HepG2 (cell line): ENCODE results near the gene NLRP12. TPM values are rescaled to one million over a fixed set of nuclear protein-coding genes. Genes with fewer than 3 reads are reported as not detected.
A peak's percentile ranks its signal among the peaks of the same experiment; 100 is the strongest.

Experiments used
- ATAC-seq: fragments of 200-7000 bp; cut with Tn5 transposase; 3 replicates; pipeline ENCODE4 v1.9.1; 2020; ENCODE audit warnings: mild to moderate bottlenecking, moderate library complexity
- BruUV-seq: library from RNA; stranded (reverse); fragments of 400-500 nt; replicated peaks from 2 replicates; lab custom pipeline; 2021; lab: Mats Ljungman, UMichigan
- CTCF ChIA-PET: fragments of 300-600 bp; formaldehyde crosslinking; extraction: SDS; loops from one replicate; lab custom pipeline; 2021; ENCODE audit warnings: low total read pairs, inconsistent platforms, low intra/inter-chr PET ratio; lab: Yijun Ruan, JAX
- POLR2A ChIA-PET: fragments of 350-600 bp; sonication (Branson Sonifier 250); formaldehyde crosslinking; loops from one replicate; lab custom pipeline; 2020; ENCODE audit warnings: antibody characterized with exemption, inconsistent platforms; lab: Yijun Ruan, JAX
- DNase-seq: peaks from one replicate; pipeline ENCODE4 v3.0.0-alpha.2; 2015; ENCODE audit warnings: low spot score
- FAIRE-seq: peaks from 3 replicates; lab custom pipeline; 2011; peaks lifted over from hg19 to GRCh38; lab: Jason Lieb, UNC
- H2AFZ ChIP-seq: one replicate; pipeline ENCODE4 v1.6.1; 2011; ENCODE audit warnings: low read length, inconsistent platforms
- H3K27ac ChIP-seq: fragments of 300-600 bp; 3 replicates; pipeline ENCODE4 v1.8.0; 2011; ENCODE audit warnings: mixed run types, mild to moderate bottlenecking, mixed read lengths, low read length, inconsistent platforms; ENCODE audit not compliant: insufficient read depth; ENCODE audit errors: extremely low read length
- H3K27me3 ChIP-seq, 2 experiments: fragments of 200-600 bp in 1 of 2; 2 replicates in 1 of 2; 3 replicates in 1 of 2; pipeline versions ENCODE4 v1.6.0 to v1.8.0; 2011; ENCODE audit warnings: low read length in 2 of 2, mild to moderate bottlenecking in 2 of 2, moderate library complexity in 2 of 2, inconsistent platforms in 1 of 2; ENCODE audit not compliant: insufficient read depth in 2 of 2, control insufficient read depth in 1 of 2
- H3K36me3 ChIP-seq, 2 experiments: fragments of 200-600 bp in 1 of 2; replicated peaks in 1 of 2; 2 replicates in 1 of 2; 3 replicates in 1 of 2; pipeline versions ENCODE4 v1.5.1 to v1.8.0; 2011; ENCODE audit warnings: low read length in 2 of 2, inconsistent platforms in 1 of 2; ENCODE audit not compliant: insufficient read depth in 2 of 2, control insufficient read depth in 1 of 2
- H3K4me1 ChIP-seq: 2 replicates; pipeline ENCODE4 v1.5.1; 2012; ENCODE audit warnings: low read length, inconsistent platforms; ENCODE audit not compliant: insufficient read depth
- H3K4me2 ChIP-seq: 2 replicates; pipeline ENCODE4 v1.6.0; 2011; ENCODE audit warnings: low read depth, low read length, inconsistent platforms
- H3K4me3 ChIP-seq, 3 experiments: fragments of 200-600 bp in 1 of 3; sonication (generic), shearing (Covaris generic) in 1 of 3; replicated peaks in 1 of 3; 2 replicates each; pipeline ENCODE4 v1.5.1; 2011 to 2016; ENCODE audit warnings: low read length in 3 of 3, inconsistent platforms in 2 of 3, low read depth in 2 of 3, mild to moderate bottlenecking in 2 of 3, control low read depth in 1 of 3, mixed read lengths in 1 of 3; ENCODE audit not compliant: insufficient read depth in 1 of 3
- H3K79me2 ChIP-seq: one replicate; pipeline ENCODE4 v1.6.1; 2011; ENCODE audit warnings: low read length, inconsistent platforms; ENCODE audit not compliant: insufficient read depth
- H3K9ac ChIP-seq: 2 replicates; pipeline ENCODE4 v1.6.0; 2011; ENCODE audit warnings: mild to moderate bottlenecking, low read depth, low read length, inconsistent platforms; ENCODE audit not compliant: insufficient read depth
- H3K9me3 ChIP-seq: 2 replicates; pipeline ENCODE4 v1.5.1; 2012; ENCODE audit warnings: mild to moderate bottlenecking, low read length
- H4K20me1 ChIP-seq: 2 replicates; pipeline ENCODE4 v1.6.0; 2011; ENCODE audit warnings: inconsistent platforms, mild to moderate bottlenecking, low read length, moderate library complexity; ENCODE audit not compliant: insufficient read depth
- BCL6 ChIP-seq: IDR thresholded peaks from 2 replicates; pipeline ENCODE4 v1.6.1; 2016; ENCODE audit warnings: missing genetic modification reagents, missing compliant biosample characterization
- EP300 ChIP-seq, 3 experiments: sonication (generic) in 1 of 3; formaldehyde crosslinking in 1 of 3; IDR thresholded peaks; 2 replicates each; pipeline versions ENCODE4 v1.5.1 to v1.6.1; 2011 to 2020; ENCODE audit warnings: low read depth in 2 of 3, low read length in 2 of 3, borderline replicate concordance in 1 of 3, improper control_type of control experiment in 1 of 3, mild to moderate bottlenecking in 1 of 3, missing genetic modification reagents in 1 of 3, moderate library complexity in 1 of 3
- FOSL1 ChIP-seq: sonication (generic); formaldehyde crosslinking; IDR thresholded peaks from 2 replicates; pipeline ENCODE4 v1.9.0; 2021; ENCODE audit warnings: missing genetic modification reagents, borderline replicate concordance
- GATAD2A ChIP-seq: IDR thresholded peaks from 2 replicates; pipeline ENCODE4 v1.6.1; 2016
- HDAC1 ChIP-seq: sonication (generic); formaldehyde crosslinking; IDR thresholded peaks from 2 replicates; pipeline ENCODE4 v1.5.1; 2020; ENCODE audit warnings: mild to moderate bottlenecking, missing genetic modification reagents
- HOXA5 ChIP-seq: sonication (generic); formaldehyde crosslinking; IDR thresholded peaks from 2 replicates; pipeline ENCODE4 v1.4.0; 2020; ENCODE audit warnings: missing genetic modification reagents
- KDM5B ChIP-seq: sonication (generic); formaldehyde crosslinking; IDR thresholded peaks from 2 replicates; pipeline ENCODE4 v1.4.0; 2020; ENCODE audit warnings: missing genetic modification reagents, mild to moderate bottlenecking, borderline replicate concordance
- NFKB2 ChIP-seq: sonication (generic); formaldehyde crosslinking; IDR thresholded peaks from 2 replicates; pipeline ENCODE4 v1.4.0; 2020; ENCODE audit warnings: missing genetic modification reagents, borderline replicate concordance
- NR2F2 ChIP-seq: IDR thresholded peaks from 2 replicates; pipeline ENCODE4 v1.6.1; 2012; ENCODE audit warnings: low read depth, inconsistent platforms, borderline replicate concordance
- PHB2 ChIP-seq: fragments of 450-650 bp; IDR thresholded peaks from 2 replicates; pipeline ENCODE4 v1.6.1; 2018; ENCODE audit not compliant: partially characterized antibody
- SIN3A ChIP-seq: IDR thresholded peaks from 2 replicates; pipeline ENCODE4 v1.6.1; 2011; ENCODE audit warnings: low read depth, mild to moderate bottlenecking, control low read depth, low read length, borderline replicate concordance
- SKI ChIP-seq: fragments of 450-650 bp; IDR thresholded peaks from one replicate; pipeline ENCODE4 v1.6.1; 2018; ENCODE audit warnings: mild to moderate bottlenecking; ENCODE audit not compliant: partially characterized antibody
- SOX13 ChIP-seq, 3 experiments: fragments of 450-650 bp in 1 of 3; sonication (generic) in 1 of 3; formaldehyde crosslinking in 1 of 3; IDR thresholded peaks in 2 of 3; conservative IDR thresholded peaks in 1 of 3; 2 replicates each; pipeline versions ENCODE4 v1.5.0 to v1.6.1; 2016 to 2020; ENCODE audit warnings: antibody characterized with exemption in 1 of 3, mild to moderate bottlenecking in 1 of 3, missing compliant biosample characterization in 1 of 3, missing genetic modification reagents in 1 of 3, moderate library complexity in 1 of 3
- SRF ChIP-seq: IDR thresholded peaks from 2 replicates; pipeline ENCODE4 v1.6.1; 2011; ENCODE audit warnings: mild to moderate bottlenecking, low read depth, low read length, moderate library complexity
- SRY ChIP-seq: sonication (generic); formaldehyde crosslinking; IDR thresholded peaks from 2 replicates; pipeline ENCODE4 v1.8.0; 2022; ENCODE audit warnings: mild to moderate bottlenecking, missing genetic modification reagents
- TEAD3 ChIP-seq: optimal IDR thresholded peaks from 2 replicates; pipeline ENCODE3; 2016; ENCODE audit warnings: borderline replicate concordance
- ZKSCAN1 ChIP-seq: fragments of 150-350 bp; IDR thresholded peaks from 2 replicates; pipeline ENCODE4 v1.6.1; 2014; ENCODE audit warnings: low read length
- ZNF329 ChIP-seq: sonication (generic); formaldehyde crosslinking; IDR thresholded peaks from 2 replicates; pipeline ENCODE4 v1.9.0; 2021; ENCODE audit warnings: low read depth, mild to moderate bottlenecking, missing genetic modification reagents
- ZNF441 ChIP-seq: sonication (generic); formaldehyde crosslinking; IDR thresholded peaks from 2 replicates; pipeline ENCODE4 v1.7.0; 2021; ENCODE audit warnings: missing genetic modification reagents, borderline replicate concordance
- ZNF468 ChIP-seq: sonication (generic); formaldehyde crosslinking; IDR thresholded peaks from 2 replicates; pipeline ENCODE4 v1.8.0; 2022; ENCODE audit warnings: mild to moderate bottlenecking, moderate library complexity, missing genetic modification reagents
- ZNF549 ChIP-seq: sonication (generic); formaldehyde crosslinking; IDR thresholded peaks from 2 replicates; pipeline ENCODE4 v1.5.0; 2020; ENCODE audit warnings: missing genetic modification reagents
- ZNF605 ChIP-seq: sonication (generic); formaldehyde crosslinking; IDR thresholded peaks from 2 replicates; pipeline ENCODE4 v1.8.0; 2022; ENCODE audit warnings: mild to moderate bottlenecking, missing genetic modification reagents
- ZSCAN12 ChIP-seq: sonication (generic); formaldehyde crosslinking; IDR thresholded peaks from 2 replicates; pipeline ENCODE4 v1.9.0; 2021; ENCODE audit warnings: mild to moderate bottlenecking, missing genetic modification reagents
- WGBS: methylation state at CpG from one replicate; pipeline ENCODE4 v1.1.6; 2017; ENCODE audit warnings: low lambda C conversion rate; 5-methylcytosine and 5-hydroxymethylcytosine counted together
- in situ Hi-C: cut with HindIII; loops from 2 replicates; pipeline ENCODE4 v1.10.0; 2017; ENCODE audit warnings: low pct_unique_long_range_greater_than_20kb; ENCODE audit not compliant: extremely low pct_ligation_motif_present
- intact Hi-C: fragments of 100-400 bp; cut with micrococcal nuclease; formaldehyde crosslinking; loops from one replicate; pipeline ENCODE4 v1.10.0; 2022; ENCODE audit not compliant: unreplicated experiment
- polyA plus RNA-seq, 8 experiments: library from polyadenylated mRNA; depleted of rRNA in 3 of 8; stranded (reverse) in 7 of 8; unstranded in 1 of 8; fragments of >200 nt; fragmentation: Illumina TruSeq in 4 of 8; extraction: Trizol in 4 of 8; gene quantifications; 2 replicates each; pipeline versions ENCODE4 v1.2.1 to v1.2.3, GENCODE V29; 2011 to 2016; ENCODE audit warnings: low read depth in 4 of 8, missing spikeins in 1 of 8, mixed read lengths in 1 of 8; ENCODE audit not compliant: insufficient read depth in 1 of 8
- total RNA-seq, 5 experiments: library from RNA; depleted of rRNA; stranded (reverse); fragments of >200 nt; fragmentation: Illumina TruSeq; extraction: Trizol; gene quantifications; 2 replicates each; pipeline ENCODE4 v1.2.3, GENCODE V29; 2016; ENCODE audit warnings: low read depth in 1 of 5
- TF ChIP-seq, protein P1 (sequence below): sonication (generic); formaldehyde crosslinking; IDR thresholded peaks from 2 replicates; pipeline ENCODE4 v1.4.0; 2020; ENCODE audit warnings: missing genetic modification reagents

Gene NLRP12
- total and polyA plus RNA-seq, 2 of the 13 experiments (the other 11 are each of a cell fraction or from before 2014, with no cell fraction given): 0.15 to 0.20 TPM

DNA sequence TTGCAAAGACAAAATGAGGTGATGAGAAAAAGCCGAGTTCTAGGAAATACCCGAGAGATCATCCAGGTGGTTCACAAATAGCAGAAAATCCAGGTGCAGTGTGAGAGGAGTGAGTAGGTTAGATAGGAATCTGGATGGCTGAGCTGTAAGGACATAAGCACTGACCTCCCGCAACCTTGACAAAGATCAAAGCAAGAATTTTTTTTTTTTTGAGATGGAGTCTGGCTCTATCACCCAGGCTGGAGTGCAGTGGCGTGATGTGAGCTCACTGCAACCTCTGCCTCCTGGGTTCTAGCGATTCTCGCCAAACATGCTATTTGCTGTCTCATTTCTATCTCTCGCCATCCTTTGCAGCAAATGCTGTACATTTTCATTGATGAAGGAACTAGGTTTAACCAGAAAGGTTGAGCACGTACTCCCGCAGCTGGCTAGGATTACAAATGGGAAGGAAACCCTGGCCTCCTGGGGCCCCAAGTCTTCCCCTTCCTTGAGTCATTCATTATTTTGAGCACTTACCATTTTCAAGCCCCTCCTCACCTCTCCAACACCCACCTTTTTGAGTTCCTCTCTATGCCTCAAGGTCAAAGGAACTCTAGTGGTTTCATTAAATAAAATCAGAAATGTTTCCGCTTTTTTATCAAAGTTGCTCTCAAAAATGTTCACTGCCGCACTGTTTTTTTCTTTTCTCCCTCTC lies 38.8 kb downstream of the NLRP12 start:
- H3K4me3 ChIP-seq: no peak overlapping the region
- H3K9me3 ChIP-seq: no peaks in the 10 kb centered on the region
- ChIA-PET CTCF (no interaction called here), POLR2A (interaction anchor here (0.7 kb wide), 1 partner anchor 313 kb away, joined by 4 read pairs; no protein-coding TSS in a partner anchor)
- no peak overlapping the region for H3K27ac ChIP-seq
- no peak overlapping the region for H3K9ac ChIP-seq
- H4K20me1 ChIP-seq: no peaks in the 10 kb centered on the region
- peak overlapping the region; percentile 44 for H3K4me2 ChIP-seq
- FAIRE-seq: no peak
- ATAC-seq: peak; percentile 78
- H3K4me1 ChIP-seq: peaks cover 21% of the 10 kb centered on the region
- no peak overlapping the region for H2AFZ ChIP-seq
- intact Hi-C loops: no loop called here
- DNase-seq: peak; percentile 80
- in situ Hi-C loops: no loop called here
- no peaks in the 10 kb centered on the region for H3K79me2 ChIP-seq
- no peaks in the 10 kb centered on the region for H3K36me3 ChIP-seq
- no peaks in the 10 kb centered on the region for H3K27me3 ChIP-seq
- no TSS peak for BruUV-seq
- 25% methylated on average over 11 of the region's 11 CpGs for WGBS
- TF ChIP-seq ZNF605 (no peak), NFKB2 (CRISPR knock-in tag) (no peak), EP300 (IDR thresholded peaks at IDR 0.05; ENCODE audit: low read depth in 2 of 2, low read length in 2 of 2) (peak in 1 of 2 experiments; percentile 33; a peak in 1 of 4 replicates), EP300 (CRISPR knock-in tag; IDR thresholded peaks at IDR 0.05; ENCODE audit: borderline replicate concordance) (no peak), NR2F2 (peak; percentile 60; the same call in 1 of the 2 replicates), TEAD3 (CRISPR knock-in tag) (peak; percentile 70), HOXA5 (CRISPR knock-in tag) (no peak), SOX13 (IDR thresholded peaks at IDR 0.05) (no peak), SOX13 (CRISPR knock-in tag; conservative IDR thresholded peaks at IDR 0.05 in 1 of 2, IDR thresholded peaks at IDR 0.05 in 1 of 2) (0 out of 4 replicates have a peak, but pooled peaks of 1 of the 2 experiments have one; percentile 5), BCL6 (CRISPR knock-in tag) (peak; percentile 44), GATAD2A (CRISPR knock-in tag) (peak; percentile 60), SRF (no peak), KDM5B (CRISPR knock-in tag) (no peak), ZNF441 (CRISPR knock-in tag) (peak; percentile 96), SIN3A (no peak), FOSL1 (CRISPR knock-in tag) (no peak), ZSCAN12 (no peak), SKI (peak; percentile 34), ZNF468 (CRISPR knock-in tag) (no peak), PHB2 (no peak), SRY (CRISPR knock-in tag) (no peak), ZKSCAN1 (no peak), ZNF329 (no peak), ZNF549 (no peak), HDAC1 (CRISPR knock-in tag) (no peak)
- TF ChIP-seq, protein P1, sequence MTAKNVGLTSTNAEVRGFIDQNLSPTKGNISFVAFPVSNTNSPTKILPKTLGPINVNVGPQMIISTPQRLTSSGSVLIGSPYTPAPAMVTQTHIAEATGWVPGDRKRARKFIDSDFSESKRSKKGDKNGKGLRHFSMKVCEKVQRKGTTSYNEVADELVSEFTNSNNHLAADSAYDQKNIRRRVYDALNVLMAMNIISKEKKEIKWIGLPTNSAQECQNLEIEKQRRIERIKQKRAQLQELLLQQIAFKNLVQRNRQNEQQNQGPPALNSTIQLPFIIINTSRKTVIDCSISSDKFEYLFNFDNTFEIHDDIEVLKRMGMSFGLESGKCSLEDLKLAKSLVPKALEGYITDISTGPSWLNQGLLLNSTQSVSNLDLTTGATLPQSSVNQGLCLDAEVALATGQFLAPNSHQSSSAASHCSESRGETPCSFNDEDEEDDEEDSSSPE (CRISPR knock-in tag): no peak
